Parathyroid adenoma (tissue), 2 donors: ENCODE results near the gene NAA38.

Source experiments
- H2AFZ ChIP-seq: fragments of 300-600 bp; sonication (generic); one replicate; pipeline ENCODE4 v1.7.0; 2017; ENCODE audit warnings: antibody characterized with exemption, mild to moderate bottlenecking
- H3K27ac ChIP-seq: fragments of 300-600 bp; sonication (generic); one replicate; pipeline ENCODE4 v1.7.0; 2017
- H3K27me3 ChIP-seq: fragments of 300-600 bp; sonication (generic); one replicate; pipeline ENCODE4 v1.7.0; 2017; ENCODE audit warnings: low read length; ENCODE audit not compliant: control insufficient read depth, insufficient read depth
- H3K36me3 ChIP-seq: fragments of 300-600 bp; sonication (generic); one replicate; pipeline ENCODE4 v1.7.0; 2017; ENCODE audit warnings: low read length; ENCODE audit not compliant: control insufficient read depth, insufficient read depth
- H3K4me1 ChIP-seq: fragments of 300-600 bp; sonication (generic); one replicate; pipeline ENCODE4 v1.7.0; 2017; ENCODE audit warnings: control low read depth
- H3K4me2 ChIP-seq: fragments of 300-600 bp; sonication (generic); one replicate; pipeline ENCODE4 v1.7.0; 2017; ENCODE audit warnings: low read length
- H3K4me3 ChIP-seq: fragments of 300-600 bp; sonication (generic); one replicate; pipeline ENCODE4 v1.7.0; 2017; ENCODE audit warnings: low read depth, low read length
- H3K79me2 ChIP-seq: fragments of 300-600 bp; sonication (generic); one replicate; pipeline ENCODE4 v1.7.0; 2017; ENCODE audit warnings: control low read depth
- H3K9ac ChIP-seq: fragments of 300-600 bp; sonication (generic); one replicate; pipeline ENCODE4 v1.7.0; 2017; ENCODE audit warnings: mild to moderate bottlenecking
- H3K9me3 ChIP-seq: fragments of 300-600 bp; sonication (generic); one replicate; pipeline ENCODE4 v1.7.0; 2017; ENCODE audit warnings: low read length; ENCODE audit not compliant: control insufficient read depth
- CTCF ChIP-seq: fragments of 300-600 bp; sonication (generic); IDR thresholded peaks from one replicate; pipeline ENCODE4 v1.7.0; 2017; ENCODE audit warnings: antibody characterized with exemption, mild to moderate bottlenecking
- donor health status: primary hyperparathyroidism.

NAA38 gene

GRCh38 chr17:7848131-7848579 is 9.2 kb downstream of the NAA38 start:
- Histone ChIP-seq H3K9me3 (no peaks in the 10 kb centered on the region), H3K9ac (no peak overlapping the region), H3K79me2 (peaks cover 3% of the 10 kb centered on the region), H3K27ac (no peak overlapping the region), H3K4me3 (no peak overlapping the region), H3K36me3 (no peaks in the 10 kb centered on the region), H3K27me3 (no peaks in the 10 kb centered on the region), H3K4me2 (no peak overlapping the region), H2AFZ (no peak overlapping the region), H3K4me1 (peaks cover 13% of the 10 kb centered on the region)
- no peak for TF ChIP-seq CTCF

DNA sequence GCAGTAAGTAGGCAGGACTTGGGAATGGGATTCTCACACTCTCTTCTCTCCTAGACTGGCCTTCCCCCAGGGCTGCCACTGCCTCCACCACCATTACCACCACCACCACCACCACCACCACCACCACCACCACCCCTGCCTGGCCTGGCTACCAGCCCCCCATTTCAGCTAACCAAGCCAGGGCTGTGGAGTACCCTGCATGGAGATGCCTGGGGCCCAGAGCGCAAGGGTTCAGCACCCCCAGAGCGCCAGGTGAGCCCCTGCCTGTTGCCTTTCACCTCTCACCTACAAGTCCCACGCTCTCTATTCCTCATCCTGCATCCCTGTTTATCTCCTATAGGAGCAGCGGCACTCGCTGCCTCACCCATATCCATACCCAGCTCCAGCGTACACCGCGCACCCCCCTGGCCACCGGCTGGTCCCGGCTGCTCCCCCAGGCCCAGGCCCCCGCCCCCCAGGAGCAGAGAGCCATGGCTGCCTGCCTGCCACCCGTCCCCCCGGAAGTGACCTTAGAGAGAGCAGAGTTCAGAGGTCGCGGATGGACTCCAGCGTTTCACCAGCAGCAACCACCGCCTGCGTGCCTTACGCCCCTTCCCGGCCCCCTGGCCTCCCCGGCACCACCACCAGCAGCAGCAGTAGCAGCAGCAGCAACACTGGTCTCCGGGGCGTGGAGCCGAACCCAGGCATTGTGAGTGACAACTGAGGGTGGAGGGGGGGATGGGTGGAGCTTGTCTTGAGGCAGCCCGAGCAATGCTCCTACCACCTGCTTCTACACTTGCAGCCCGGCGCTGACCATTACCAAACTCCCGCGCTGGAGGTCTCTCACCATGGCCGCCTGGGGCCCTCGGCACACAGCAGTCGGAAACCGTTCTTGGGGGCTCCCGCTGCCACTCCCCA is 10.3 kb downstream of the NAA38 start:
- no peak for TF ChIP-seq CTCF
- H3K79me2 ChIP-seq: peaks cover 3% of the 10 kb centered on the region
- H2AFZ ChIP-seq: no peak overlapping the region
- H3K9ac ChIP-seq: no peak overlapping the region
- no peaks in the 10 kb centered on the region for H3K9me3 ChIP-seq
- no peaks in the 10 kb centered on the region for H3K36me3 ChIP-seq
- no peak overlapping the region for H3K4me3 ChIP-seq
- no peak overlapping the region for H3K27ac ChIP-seq
- H3K4me2 ChIP-seq: no peak overlapping the region
- no peaks in the 10 kb centered on the region for H3K27me3 ChIP-seq
- peaks cover 12% of the 10 kb centered on the region for H3K4me1 ChIP-seq

GRCh38 chr17:7846063-7846735 is 11.2 kb downstream of the NAA38 start:
- peaks cover 3% of the 10 kb centered on the region for H3K79me2 ChIP-seq
- no peak overlapping the region for H3K27ac ChIP-seq
- no peaks in the 10 kb centered on the region for H3K36me3 ChIP-seq
- H3K27me3 ChIP-seq: no peaks in the 10 kb centered on the region
- no peak overlapping the region for H2AFZ ChIP-seq
- no peak overlapping the region for H3K4me2 ChIP-seq
- H3K9me3 ChIP-seq: no peaks in the 10 kb centered on the region
- H3K9ac ChIP-seq: no peak overlapping the region
- peaks cover 6% of the 10 kb centered on the region for H3K4me1 ChIP-seq
- no peak for TF ChIP-seq CTCF
- no peak overlapping the region for H3K4me3 ChIP-seq

GRCh38 chr17:7845359-7846062 is 11.8 kb downstream of the NAA38 start:
- peak overlapping the region; percentile 75 for H3K4me2 ChIP-seq
- H3K36me3 ChIP-seq: no peaks in the 10 kb centered on the region
- H2AFZ ChIP-seq: peak overlapping the region; percentile 81
- no peaks in the 10 kb centered on the region for H3K9me3 ChIP-seq
- H3K79me2 ChIP-seq: peaks cover 3% of the 10 kb centered on the region
- peak overlapping the region; percentile 88 for H3K4me3 ChIP-seq
- peaks cover 7% of the 10 kb centered on the region for H3K4me1 ChIP-seq
- H3K27me3 ChIP-seq: no peaks in the 10 kb centered on the region
- no peak overlapping the region for H3K9ac ChIP-seq
- peak overlapping the region; percentile 98 for H3K27ac ChIP-seq
- no peak for TF ChIP-seq CTCF
